Esophagus squamous epithelium (tissue), 5 donors: ENCODE measurements around the gene WWOX. TPM values are rescaled to one million over a fixed set of nuclear protein-coding genes. Genes with fewer than 3 reads are reported as not detected.

Source experiments
- DNase-seq: peaks from one replicate; lab custom pipeline; 2025; lab: John Stamatoyannopoulos, UW
- H3K27ac ChIP-seq, 4 donors: fragments of 200-600 bp; sonication (generic); one replicate each; pipeline ENCODE4 v1.5.1; 2016 to 2019; ENCODE audit warnings: mild to moderate bottlenecking in 1 of 4
- H3K27me3 ChIP-seq, 4 donors: fragments of 200-600 bp; sonication (generic); 1 replicate in 3 of 4; 2 replicates in 1 of 4; pipeline versions ENCODE4 v1.5.1 to v1.6.0; 2017 to 2021; ENCODE audit warnings: antibody characterized with exemption in 1 of 4
- H3K36me3 ChIP-seq, 3 donors: fragments of 200-600 bp; sonication (generic); one replicate each; pipeline ENCODE4 v1.5.1; 2016 to 2019
- H3K4me1 ChIP-seq, 3 donors: fragments of 200-600 bp; sonication (generic); one replicate each; pipeline ENCODE4 v1.5.1; 2017 to 2019
- H3K4me3 ChIP-seq, 4 donors: fragments of 200-600 bp; sonication (generic); 1 replicate in 3 of 4; 2 replicates in 1 of 4; pipeline ENCODE4 v1.5.1; 2016 to 2019; ENCODE audit warnings: mild to moderate bottlenecking in 2 of 4, moderate library complexity in 1 of 4
- H3K9me3 ChIP-seq, 3 donors: fragments of 200-600 bp; sonication (generic); one replicate each; pipeline ENCODE4 v1.5.1; 2016 to 2019
- CTCF ChIP-seq, 6 experiments: fragments of 450-650 bp in 4 of 6; fragments of 200-600 bp in 2 of 6; sonication (generic) in 2 of 6; IDR thresholded peaks; one replicate each; pipeline ENCODE4 v1.5.1; 2016 to 2019; ENCODE audit warnings: antibody characterized with exemption in 6 of 6, mild to moderate bottlenecking in 4 of 6, moderate library complexity in 4 of 6
- POLR2A ChIP-seq, 4 donors: fragments of 450-650 bp; IDR thresholded peaks; one replicate each; pipeline ENCODE4 v1.6.1; 2017; ENCODE audit warnings: antibody characterized with exemption in 4 of 4, mild to moderate bottlenecking in 4 of 4, moderate library complexity in 3 of 4
- WGBS, 2 donors: methylation state at CpG; one replicate each; pipeline ENCODE4 v1.1.5; 2018; 5-methylcytosine and 5-hydroxymethylcytosine counted together
- intact Hi-C: fragments of 100-400 bp; cut with DNase I; formaldehyde crosslinking; loops from one replicate; pipeline ENCODE4 v1.15.0; 2022
- total RNA-seq, 4 donors: library from RNA; depleted of rRNA; stranded (reverse); fragments of >200 nt; gene quantifications; one replicate each; pipeline ENCODE4 v1.1.0, GENCODE V29; 2016
- donor health status: DM: yes; HTN: yes; CAD: no.

Gene WWOX
- total RNA-seq, 4 donors from 2014 or later = 20.9 to 31.1 (median 27.5) TPM

GRCh38 chr16:79079656-79080420 is 980.4 kb downstream of the WWOX start:
- Histone ChIP-seq H3K4me1 (no peaks in the 10 kb centered on the region), H3K36me3 (no peaks in the 10 kb centered on the region), H3K4me3 (no peak overlapping the region), H3K27ac (no peak overlapping the region), H3K27me3 (no peaks in the 10 kb centered on the region), H3K9me3 (no peaks in the 10 kb centered on the region)
- intact Hi-C loops = no loop called here
- WGBS, 2 donors = 87 to 88% methylated on average over 10 of the region's 10 CpGs
- TF ChIP-seq CTCF (IDR thresholded peaks at IDR 0.05) (no peak), POLR2A (IDR thresholded peaks at IDR 0.05) (no peak)
- DNase-seq = no peak

GRCh38 chr16:79081297-79082066 is 982.0 kb downstream of the WWOX start:
- no peaks in the 10 kb centered on the region for H3K9me3 ChIP-seq
- no peaks in the 10 kb centered on the region for H3K27me3 ChIP-seq
- no peaks in the 10 kb centered on the region for H3K4me1 ChIP-seq
- no peak for TF ChIP-seq CTCF (IDR thresholded peaks at IDR 0.05)
- no peak for TF ChIP-seq POLR2A (IDR thresholded peaks at IDR 0.05)
- no peak overlapping the region for H3K27ac ChIP-seq
- WGBS, 2 donors = 89 to 92% methylated on average over 8 to 12 of the region's 12 CpGs
- no peak for DNase-seq
- no peaks in the 10 kb centered on the region for H3K36me3 ChIP-seq
- H3K4me3 ChIP-seq = no peak overlapping the region
- intact Hi-C loops = no loop called here

- Histone ChIP-seq H3K36me3 (no peaks in the 10 kb centered on the region), H3K27ac (no peak overlapping the region), H3K27me3 (no peaks in the 10 kb centered on the region), H3K4me1 (no peaks in the 10 kb centered on the region), H3K9me3 (no peaks in the 10 kb centered on the region), H3K4me3 (no peak overlapping the region)
- TF ChIP-seq POLR2A (IDR thresholded peaks at IDR 0.05) (no peak), CTCF (IDR thresholded peaks at IDR 0.05) (no peak)
- 70 to 87% methylated on average over 3 of the region's 3 CpGs for WGBS, 2 donors
- intact Hi-C loops = no loop called here
- DNase-seq = no peak
Measured at GRCh38 chr16:79082970-79083369, 983.5 kb downstream of the WWOX start.

DNA sequence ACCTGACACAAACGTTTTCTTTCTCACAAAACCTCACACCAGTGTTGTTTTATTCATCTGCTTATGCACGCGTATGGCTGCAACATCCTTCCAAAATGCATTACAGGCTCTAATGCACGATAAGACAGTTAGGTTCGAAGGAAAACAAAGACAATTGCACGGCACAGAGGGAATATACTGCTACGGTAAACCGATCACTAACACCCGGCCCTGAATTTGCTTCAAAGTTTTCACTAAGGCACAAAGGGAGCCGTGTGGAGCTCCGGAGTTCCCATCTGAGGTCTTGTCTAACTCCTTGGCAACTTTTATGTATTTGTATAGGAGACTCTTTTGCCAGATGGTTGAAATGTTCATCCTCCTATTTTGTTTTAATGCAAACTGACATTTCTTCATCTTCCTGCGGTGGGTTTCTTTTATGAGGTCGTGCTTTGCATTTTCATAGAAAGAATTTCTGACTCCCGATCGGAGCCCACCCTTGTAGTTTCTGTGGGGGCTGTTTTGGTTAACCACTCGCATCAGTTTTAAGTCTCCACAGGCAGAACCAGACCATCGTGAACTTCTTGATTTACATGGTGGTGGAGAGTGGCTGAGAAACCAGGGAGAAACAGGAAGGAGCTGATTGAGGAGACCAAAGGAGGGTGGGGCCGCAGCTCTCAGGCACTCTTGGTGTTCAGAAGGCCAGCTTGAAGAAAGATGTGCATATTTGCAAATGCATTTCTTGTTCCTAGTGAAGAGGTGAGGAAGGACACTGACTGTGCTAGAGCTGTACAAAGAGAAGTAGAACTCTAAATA is 984.2 kb downstream of the WWOX start:
- Histone ChIP-seq H3K36me3 (no peaks in the 10 kb centered on the region), H3K4me3 (no peak overlapping the region), H3K27me3 (no peaks in the 10 kb centered on the region), H3K9me3 (no peaks in the 10 kb centered on the region), H3K27ac (no peak overlapping the region), H3K4me1 (no peaks in the 10 kb centered on the region)
- TF ChIP-seq CTCF (IDR thresholded peaks at IDR 0.05) (no peak), POLR2A (IDR thresholded peaks at IDR 0.05) (no peak)
- intact Hi-C loops = no loop called here
- DNase-seq = no peak
- 84 to 90% methylated on average over 18 of the region's 18 CpGs for WGBS, 2 donors
